Esophagus muscularis mucosa (tissue), 3 donors: ENCODE measurements around the gene CFAP54.

ENCODE experiments used
- POLR2A ChIP-seq: fragments of 450-650 bp; IDR thresholded peaks from one replicate; pipeline ENCODE4 v1.6.1; 2017; ENCODE audit warnings: antibody characterized with exemption, moderate library complexity, mild to moderate bottlenecking, low read depth
- TF ChIP-seq, protein P1 (sequence below), 3 experiments: fragments of 200-600 bp in 2 of 3; fragments of 450-650 bp in 1 of 3; sonication (generic) in 2 of 3; IDR thresholded peaks; one replicate each; pipeline ENCODE4 v1.5.1; 2017 to 2019; ENCODE audit warnings: antibody characterized with exemption in 3 of 3, mild to moderate bottlenecking in 2 of 3, moderate library complexity in 1 of 3

DNA sequence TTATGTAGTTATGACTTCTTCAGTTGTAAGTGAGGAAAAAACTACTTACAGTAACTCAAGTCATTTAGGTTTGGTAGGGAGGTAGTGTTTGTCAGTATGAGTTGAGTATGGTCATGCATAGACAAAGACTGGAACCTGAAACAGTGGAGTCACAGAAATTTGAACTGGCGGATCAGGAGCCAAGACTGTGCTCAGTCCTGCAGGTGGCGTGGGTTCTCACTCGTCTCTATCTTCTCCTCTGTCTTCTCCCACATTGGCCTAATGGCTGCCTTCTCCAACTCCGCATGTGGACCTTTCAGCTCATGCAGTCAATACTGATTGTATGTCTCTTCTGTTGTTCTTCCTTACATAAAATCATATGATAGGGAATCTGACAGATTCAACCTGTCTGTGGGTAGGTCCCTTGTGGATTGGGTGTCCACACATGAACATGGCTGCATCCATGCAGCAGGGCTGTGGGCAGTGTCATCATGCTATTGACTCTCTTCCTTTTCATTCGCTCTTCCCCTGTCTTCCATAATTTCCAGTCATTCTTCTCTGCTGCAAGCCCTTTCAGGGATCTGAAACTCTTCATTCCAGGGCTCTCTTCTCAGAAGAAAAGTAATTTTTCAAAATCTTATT is 338.9 kb downstream of the CFAP54 start:
- TF ChIP-seq, protein P1, sequence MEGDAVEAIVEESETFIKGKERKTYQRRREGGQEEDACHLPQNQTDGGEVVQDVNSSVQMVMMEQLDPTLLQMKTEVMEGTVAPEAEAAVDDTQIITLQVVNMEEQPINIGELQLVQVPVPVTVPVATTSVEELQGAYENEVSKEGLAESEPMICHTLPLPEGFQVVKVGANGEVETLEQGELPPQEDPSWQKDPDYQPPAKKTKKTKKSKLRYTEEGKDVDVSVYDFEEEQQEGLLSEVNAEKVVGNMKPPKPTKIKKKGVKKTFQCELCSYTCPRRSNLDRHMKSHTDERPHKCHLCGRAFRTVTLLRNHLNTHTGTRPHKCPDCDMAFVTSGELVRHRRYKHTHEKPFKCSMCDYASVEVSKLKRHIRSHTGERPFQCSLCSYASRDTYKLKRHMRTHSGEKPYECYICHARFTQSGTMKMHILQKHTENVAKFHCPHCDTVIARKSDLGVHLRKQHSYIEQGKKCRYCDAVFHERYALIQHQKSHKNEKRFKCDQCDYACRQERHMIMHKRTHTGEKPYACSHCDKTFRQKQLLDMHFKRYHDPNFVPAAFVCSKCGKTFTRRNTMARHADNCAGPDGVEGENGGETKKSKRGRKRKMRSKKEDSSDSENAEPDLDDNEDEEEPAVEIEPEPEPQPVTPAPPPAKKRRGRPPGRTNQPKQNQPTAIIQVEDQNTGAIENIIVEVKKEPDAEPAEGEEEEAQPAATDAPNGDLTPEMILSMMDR (IDR thresholded peaks at IDR 0.05): no peak
- TF ChIP-seq POLR2A: no peak
